Measurements from ENCODE around the gene UBN2. TPM values are rescaled to one million over a fixed set of nuclear protein-coding genes. Genes with fewer than 3 reads are reported as not detected.
"Not testable (repeated sequence)": the region's sequence is repeated elsewhere in the genome, so short reads cannot be mapped to it uniquely, and the experiment has no call there.

The UBN2 gene
- total RNA-seq, 8 experiments from 2014 or later: 5.9 to 24.8 (median 12.2) TPM

DNA sequence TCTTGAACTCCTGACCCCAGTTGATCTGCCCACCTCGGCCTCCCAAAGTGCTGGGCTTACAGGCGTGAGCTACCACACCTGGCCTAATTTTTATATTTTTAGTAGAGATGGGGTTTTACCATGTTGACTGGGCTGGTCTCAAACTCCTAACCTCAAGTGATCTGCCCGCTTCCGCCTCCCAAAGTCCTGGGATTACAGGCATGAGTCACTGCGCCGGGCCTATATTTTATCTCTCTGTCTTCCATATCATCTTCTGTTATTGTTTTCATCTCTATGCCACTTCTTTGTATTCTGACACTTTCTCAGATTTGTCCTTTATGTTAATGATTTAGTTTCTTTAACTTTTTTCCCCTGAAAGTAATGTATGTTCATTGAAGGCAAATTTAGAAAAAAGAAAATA, 55.1 kb downstream of the UBN2 start:
- H3K4me3 ChIP-seq: no peak overlapping the region
- no peak for ATAC-seq (replicated peaks in 6 of 8)
- in situ Hi-C loops (cut with MboI; ENCODE audit: low pct_unique_long_range_greater_than_20kb in 2 of 9, low sequenced_read_pairs in 9 of 9, unreplicated experiment in 9 of 9): no loop called here
- 87 to 100% (median 98%) methylated on average over 2 to 6 of the region's 6 CpGs for WGBS, 10 experiments
- H3K27ac ChIP-seq: no peak overlapping the region
- H3K4me1 ChIP-seq (replicated peaks in 1 of 2): no peaks in the 10 kb centered on the region

DNA sequence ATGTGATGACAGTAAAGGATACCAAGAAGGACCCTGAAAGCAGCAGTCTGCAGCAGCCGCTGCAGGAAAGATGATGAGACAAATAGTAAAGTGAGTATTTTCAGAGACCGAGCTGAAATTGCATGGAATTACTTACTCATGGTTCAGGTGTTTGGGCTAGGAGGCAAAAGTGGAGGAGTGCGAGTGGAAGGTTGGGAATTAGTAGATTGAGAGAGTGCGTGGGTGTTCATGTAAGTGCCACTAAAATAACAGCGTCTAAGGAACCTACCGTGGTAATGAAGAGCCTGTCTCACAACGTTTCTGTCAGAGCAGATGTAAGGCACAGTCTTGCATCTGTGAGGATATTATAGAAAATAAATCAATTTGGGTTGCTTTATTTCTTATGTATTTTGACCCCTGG, 61.8 kb downstream of the UBN2 start:
- H3K27ac ChIP-seq: no peak overlapping the region
- H3K4me1 ChIP-seq (replicated peaks in 1 of 2): no peaks in the 10 kb centered on the region
- 76 to 100% (median 92%) methylated on average over 1 to 5 of the region's 7 CpGs; no CpG with 5 or more reads in 1 of the 10 experiments for WGBS, 10 experiments
- in situ Hi-C loops (cut with MboI; ENCODE audit: low pct_unique_long_range_greater_than_20kb in 2 of 9, low sequenced_read_pairs in 9 of 9, unreplicated experiment in 9 of 9): loop anchor here in 1 of 9 experiments (10.0 kb wide), 1 partner anchor 48 kb away; no protein-coding TSS in a partner anchor
- peak in 1 of 8 experiments; percentile 13 for ATAC-seq (replicated peaks in 6 of 8)
- H3K4me3 ChIP-seq: no peak overlapping the region

DNA sequence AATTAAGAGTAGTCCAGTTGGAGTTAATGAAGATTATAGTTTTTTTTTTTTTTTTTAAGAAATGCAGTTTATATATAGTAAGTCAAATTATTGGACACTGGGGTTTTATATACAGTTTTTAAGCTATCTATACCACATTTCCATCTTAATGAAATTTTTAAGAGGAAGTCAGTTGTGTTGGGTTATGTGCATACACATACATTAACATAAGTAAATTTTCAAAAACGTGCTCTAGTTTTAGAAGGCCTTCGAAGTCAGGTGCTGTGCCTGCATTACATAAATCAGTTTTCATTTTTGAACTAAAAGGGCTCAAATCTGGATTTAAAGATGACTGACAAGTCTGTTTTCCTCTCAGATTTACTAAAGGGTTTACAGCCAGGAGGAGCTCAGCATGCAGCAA, 62.5 kb downstream of the UBN2 start:
- no peak overlapping the region for H3K27ac ChIP-seq
- H3K4me1 ChIP-seq (replicated peaks in 1 of 2): no peaks in the 10 kb centered on the region
- no peak overlapping the region for H3K4me3 ChIP-seq
- 0 to 100% (median 57%) methylated on average over 1 to 2 of the region's 2 CpGs; no CpG with 5 or more reads in 2 of the 10 experiments for WGBS, 10 experiments
- in situ Hi-C loops (cut with MboI; ENCODE audit: low pct_unique_long_range_greater_than_20kb in 2 of 9, low sequenced_read_pairs in 9 of 9, unreplicated experiment in 9 of 9): loop anchor here in 1 of 9 experiments (10.0 kb wide), 1 partner anchor 49 kb away; no protein-coding TSS in a partner anchor
- ATAC-seq (replicated peaks in 6 of 8): peak in 3 of 8 experiments; percentile 50 to 73 (median 57)

DNA sequence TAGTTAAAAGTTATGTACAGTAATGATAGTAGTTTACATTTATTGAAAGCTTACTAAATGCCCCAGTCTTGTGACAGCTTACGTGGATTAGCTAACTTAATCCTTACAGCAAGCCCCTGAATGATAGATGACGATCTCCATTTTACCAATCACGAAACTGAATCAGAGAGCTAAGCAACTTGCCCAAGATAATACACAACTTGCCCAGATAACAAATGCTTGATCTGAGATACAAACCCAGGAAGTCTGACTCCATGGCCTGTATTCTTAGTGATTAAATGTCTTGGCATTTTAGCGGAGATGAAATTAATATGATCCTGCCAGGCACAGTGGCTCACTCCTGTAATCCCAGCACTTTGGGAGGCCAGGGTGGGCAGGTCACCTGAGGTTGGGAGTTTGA, 63.2 kb downstream of the UBN2 start:
- in situ Hi-C loops (cut with MboI; ENCODE audit: low pct_unique_long_range_greater_than_20kb in 2 of 9, low sequenced_read_pairs in 9 of 9, unreplicated experiment in 9 of 9): loop anchor here in 1 of 9 experiments (10.0 kb wide), 1 partner anchor 49 kb away; no protein-coding TSS in a partner anchor
- no peak for ATAC-seq (replicated peaks in 6 of 8)
- 90 to 100% (median 93%) methylated on average over 2 to 4 of the region's 4 CpGs; no CpG with 5 or more reads in 3 of the 10 experiments for WGBS, 10 experiments

DNA sequence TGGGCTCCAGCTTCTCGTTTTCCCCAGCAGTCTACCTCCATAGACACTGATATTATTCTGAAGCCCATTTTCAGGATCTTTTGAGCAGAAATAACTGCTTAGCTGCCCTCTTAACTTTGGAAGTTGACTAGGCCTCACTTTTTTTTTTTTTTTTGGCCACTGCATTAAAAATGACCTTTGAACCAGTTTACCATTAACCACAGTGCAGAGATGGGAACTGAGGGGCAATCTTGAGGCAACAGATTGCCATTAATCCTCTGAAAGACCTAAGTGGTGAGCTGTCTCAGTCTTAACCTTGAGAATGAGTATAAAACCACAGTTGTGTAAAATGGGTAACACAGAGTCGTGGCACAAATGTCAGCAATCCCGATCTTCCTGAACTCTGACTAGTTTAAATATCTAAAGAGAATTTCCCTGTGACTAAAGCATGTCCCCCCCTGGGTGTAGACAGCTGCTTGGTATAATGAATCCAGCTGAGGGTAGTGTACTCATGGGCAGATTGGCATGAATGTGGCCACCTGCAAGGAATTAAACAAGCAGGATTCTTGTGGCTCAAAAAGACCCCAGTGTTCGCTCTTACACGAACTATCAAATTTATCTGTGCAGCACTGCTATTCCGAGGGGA, 64.0 kb downstream of the UBN2 start:
- in situ Hi-C loops (cut with MboI; ENCODE audit: low pct_unique_long_range_greater_than_20kb in 2 of 9, low sequenced_read_pairs in 9 of 9, unreplicated experiment in 9 of 9): loop anchor here in 1 of 9 experiments (10.0 kb wide), 1 partner anchor 50 kb away; no protein-coding TSS in a partner anchor
- Histone ChIP-seq H3K27ac (no peak overlapping the region), H3K4me3 (no peak overlapping the region), H3K4me1 (replicated peaks in 1 of 2) (no peaks in the 10 kb centered on the region)
- ATAC-seq (replicated peaks in 6 of 8): no peak
- WGBS, 10 experiments: 66 to 100% (median 80%) methylated on average over 1 to 6 of the region's 6 CpGs; no CpG with 5 or more reads in 1 of the 10 experiments

More for the DNA sequence above, 63.2 kb downstream of the UBN2 start:
- no peak overlapping the region for H3K27ac ChIP-seq
- H3K4me1 ChIP-seq (replicated peaks in 1 of 2): no peaks in the 10 kb centered on the region
- no peak overlapping the region for H3K4me3 ChIP-seq

DNA sequence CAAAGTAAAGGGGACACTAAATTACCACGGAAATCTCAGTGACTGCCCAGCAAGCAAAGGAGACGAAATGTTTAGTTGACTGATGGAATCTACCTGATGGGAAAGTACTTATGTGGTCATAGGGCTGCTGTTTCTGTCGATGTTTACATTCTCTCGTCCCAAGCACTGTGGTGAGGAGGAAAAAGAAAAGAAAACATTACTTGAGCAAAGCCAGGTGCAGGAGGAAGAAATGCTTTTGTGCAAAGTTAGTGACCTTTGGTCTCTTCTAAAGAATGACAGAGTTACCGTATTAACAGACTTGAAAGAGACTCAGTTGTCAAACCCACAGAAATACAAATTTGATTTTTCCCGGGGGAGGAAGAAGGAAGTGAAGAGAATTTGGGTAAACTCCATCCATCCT, 66.8 kb downstream of the UBN2 start:
- ATAC-seq (replicated peaks in 6 of 8): no peak
- Histone ChIP-seq H3K27ac (no peak overlapping the region), H3K4me3 (no peak overlapping the region), H3K4me1 (replicated peaks in 1 of 2) (no peaks in the 10 kb centered on the region)
- WGBS, 10 experiments: 18 to 89% (median 48%) methylated on average over 2 to 6 of the region's 6 CpGs
- in situ Hi-C loops (cut with MboI; ENCODE audit: low pct_unique_long_range_greater_than_20kb in 2 of 9, low sequenced_read_pairs in 9 of 9, unreplicated experiment in 9 of 9): loop anchor here in 1 of 9 experiments (10.0 kb wide), 1 partner anchor 53 kb away; no protein-coding TSS in a partner anchor

DNA sequence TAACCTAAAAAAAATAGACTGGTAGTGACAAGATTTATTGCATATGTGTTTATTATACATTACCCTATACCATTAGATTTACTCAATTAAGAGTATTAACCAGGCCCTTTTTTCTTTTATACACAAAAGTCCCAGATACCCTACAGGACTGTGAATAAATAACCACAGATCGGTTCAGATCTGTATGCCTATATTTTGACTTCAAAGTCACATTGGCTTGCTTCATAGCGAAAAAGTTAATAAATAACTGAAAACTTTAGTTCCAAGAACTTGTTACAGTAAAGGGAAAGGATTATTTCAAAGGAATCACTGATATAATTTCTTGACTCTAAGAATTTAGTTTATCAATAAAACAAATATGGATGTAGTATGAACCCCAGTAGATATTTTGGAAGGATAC, 68.3 kb downstream of the UBN2 start:
- Histone ChIP-seq H3K27ac (no peak overlapping the region), H3K4me1 (replicated peaks in 1 of 2) (no peaks in the 10 kb centered on the region), H3K4me3 (no peak overlapping the region)
- in situ Hi-C loops (cut with MboI; ENCODE audit: low pct_unique_long_range_greater_than_20kb in 2 of 9, low sequenced_read_pairs in 9 of 9, unreplicated experiment in 9 of 9): loop anchor here in 1 of 9 experiments (10.0 kb wide), 1 partner anchor 54 kb away; no protein-coding TSS in a partner anchor
- WGBS, 10 experiments: 83 to 100% (median 95%) methylated on average over 1 to 2 of the region's 2 CpGs
- ATAC-seq (replicated peaks in 6 of 8): no peak

DNA sequence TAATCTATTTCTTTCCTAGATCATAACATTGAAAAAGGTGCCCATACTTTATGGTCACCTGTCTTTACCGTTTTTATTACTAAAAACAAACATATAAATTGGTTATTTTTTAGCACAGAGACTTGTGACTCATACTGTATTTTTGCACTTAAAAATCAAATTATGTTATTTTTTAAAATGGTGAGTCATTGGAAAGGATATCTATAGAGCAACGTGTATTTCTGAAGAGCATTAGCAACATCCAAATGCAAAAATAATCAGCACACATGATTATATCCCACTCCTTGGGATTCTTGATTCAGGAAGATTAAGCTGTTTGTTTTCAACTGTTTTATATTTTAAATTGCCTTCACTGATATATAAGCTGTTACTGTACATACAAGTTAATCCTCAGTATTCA, 69.4 kb downstream of the UBN2 start:
- WGBS, 10 experiments: 65 to 100% (median 86%) methylated on average over 1 to 2 of the region's 2 CpGs; no CpG with 5 or more reads in 3 of the 10 experiments
- in situ Hi-C loops (cut with MboI; ENCODE audit: low pct_unique_long_range_greater_than_20kb in 2 of 9, low sequenced_read_pairs in 9 of 9, unreplicated experiment in 9 of 9): no loop called here
- Histone ChIP-seq H3K4me3 (no peak overlapping the region), H3K27ac (no peak overlapping the region), H3K4me1 (replicated peaks in 1 of 2) (no peaks in the 10 kb centered on the region)
- no peak for ATAC-seq (replicated peaks in 6 of 8)

DNA sequence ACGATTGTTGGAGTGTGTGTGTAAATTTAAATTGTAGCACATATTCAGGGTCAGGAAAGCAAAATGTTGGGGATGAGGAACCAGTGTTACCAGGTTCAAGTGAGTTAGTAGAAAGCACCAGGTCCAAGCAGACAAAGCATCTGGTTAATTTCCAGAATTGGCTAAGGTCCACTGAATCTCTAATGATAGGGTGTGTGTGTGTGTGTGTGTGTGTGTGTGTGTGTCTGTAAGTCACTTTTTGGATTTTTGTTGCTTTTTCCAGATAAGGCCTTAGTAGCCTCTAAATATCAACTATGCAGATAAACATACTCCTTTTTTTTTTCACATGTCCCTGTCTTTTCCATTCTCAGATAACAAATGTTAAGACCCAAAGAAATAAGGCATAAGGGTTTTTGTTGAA, 73.5 kb downstream of the UBN2 start:
- H3K4me3 ChIP-seq: no peak overlapping the region
- no peak for ATAC-seq (replicated peaks in 6 of 8)
- H3K27ac ChIP-seq: no peak overlapping the region
- 83 to 100% (median 94%) methylated on average over 1 of the region's 1 CpG; no CpG with 5 or more reads in 4 of the 10 experiments for WGBS, 10 experiments
- in situ Hi-C loops (cut with MboI; ENCODE audit: low pct_unique_long_range_greater_than_20kb in 2 of 9, low sequenced_read_pairs in 9 of 9, unreplicated experiment in 9 of 9): no loop called here
- no peaks in the 10 kb centered on the region for H3K4me1 ChIP-seq (replicated peaks in 1 of 2)

DNA sequence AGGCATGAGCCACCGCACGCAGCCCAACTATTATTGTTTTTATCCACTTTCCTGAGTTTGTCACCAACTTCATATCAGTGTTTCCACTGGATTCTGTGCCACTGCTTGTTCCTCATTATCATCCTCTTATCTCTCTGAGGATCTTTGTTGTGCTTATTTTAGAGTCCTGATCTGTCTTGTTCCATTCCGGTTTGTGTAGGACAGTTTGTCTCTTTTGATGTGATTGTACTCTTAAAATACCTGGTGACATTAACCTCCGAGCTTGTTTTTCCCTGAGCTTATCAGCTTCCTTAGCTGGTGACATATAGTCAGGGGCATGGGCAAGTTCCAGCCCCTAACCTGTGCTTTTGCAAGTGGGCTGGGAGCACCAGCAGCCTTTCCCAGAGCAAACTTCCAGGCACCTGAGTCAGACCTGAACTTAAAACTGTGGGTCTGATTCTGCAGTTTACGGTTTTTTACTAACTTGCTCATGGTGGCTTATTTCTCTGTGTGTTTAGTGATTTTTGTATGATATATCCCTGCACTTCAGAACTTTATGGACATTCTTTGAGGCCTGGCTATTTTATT, 87.0 kb downstream of the UBN2 start:
- ATAC-seq (replicated peaks in 6 of 8): no peak
- Histone ChIP-seq H3K27ac (no peak overlapping the region), H3K4me3 (no peak overlapping the region), H3K4me1 (replicated peaks in 1 of 2) (no peaks in the 10 kb centered on the region)
- WGBS, 10 experiments: 71 to 100% (median 91%) methylated on average over 1 to 5 of the region's 5 CpGs; no CpG with 5 or more reads in 2 of the 10 experiments
- in situ Hi-C loops (cut with MboI; ENCODE audit: low pct_unique_long_range_greater_than_20kb in 2 of 9, low sequenced_read_pairs in 9 of 9, unreplicated experiment in 9 of 9): no loop called here

DNA sequence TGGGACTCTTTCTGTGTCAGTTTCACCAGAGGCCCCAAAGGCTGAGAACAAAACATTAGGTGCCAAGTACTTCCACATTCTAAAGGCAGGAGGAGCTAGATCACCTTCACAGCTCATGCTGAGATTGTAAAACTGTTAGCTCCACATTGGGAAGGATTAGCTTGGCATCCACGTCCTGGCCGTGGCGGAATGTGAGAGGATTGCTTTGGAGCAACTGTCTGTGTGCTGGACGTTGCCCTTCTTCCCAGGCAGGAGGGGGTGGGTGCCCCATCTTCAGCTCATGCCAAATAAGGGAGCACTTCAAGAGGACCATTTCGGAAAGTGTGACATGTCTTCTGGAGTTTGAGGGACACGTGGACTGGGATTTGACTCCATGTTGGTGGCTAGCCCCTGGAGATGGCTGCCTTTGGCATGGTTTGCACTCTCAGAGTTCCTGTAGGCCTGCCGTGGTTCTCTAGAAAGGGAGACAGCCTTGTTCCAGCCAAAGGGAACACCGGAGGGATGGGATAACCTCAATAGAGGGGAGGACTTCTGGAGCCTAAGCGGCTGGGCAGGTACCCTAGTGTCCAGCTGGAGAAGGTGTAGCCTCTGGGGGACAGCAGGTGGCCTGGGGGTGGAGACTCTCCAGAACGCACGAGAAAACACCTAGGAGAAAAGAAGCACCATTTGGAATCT, 90.2 kb downstream of the UBN2 start:
- peak in 1 of 8 experiments; percentile 76 for ATAC-seq (replicated peaks in 6 of 8)
- Histone ChIP-seq H3K4me1 (replicated peaks in 1 of 2) (no peaks in the 10 kb centered on the region), H3K27ac (no peak overlapping the region), H3K4me3 (no peak overlapping the region)
- 0 to 100% (median 80%) methylated on average over 1 to 11 of the region's 11 CpGs; no CpG with 5 or more reads in 3 of the 10 experiments for WGBS, 10 experiments
- in situ Hi-C loops (cut with MboI; ENCODE audit: low pct_unique_long_range_greater_than_20kb in 2 of 9, low sequenced_read_pairs in 9 of 9, unreplicated experiment in 9 of 9): no loop called here

DNA sequence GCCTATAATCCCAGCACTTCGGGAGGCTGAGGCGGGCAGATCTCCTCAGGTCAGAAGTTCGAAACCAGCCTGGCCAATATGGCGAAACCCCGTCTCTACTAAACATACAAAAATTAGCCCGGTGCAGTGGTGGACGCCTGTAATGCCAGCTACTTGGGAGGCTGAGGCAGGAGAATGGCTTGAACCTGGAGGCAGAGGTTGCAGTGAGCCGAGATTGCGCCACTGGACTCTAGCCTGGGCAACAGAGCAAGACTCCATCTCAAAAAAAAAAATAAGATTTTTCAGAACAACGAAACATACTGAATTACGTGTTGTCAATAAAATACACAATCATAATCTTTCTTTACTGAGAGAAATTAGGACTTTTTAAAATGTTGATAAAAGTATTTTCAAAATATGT, 93.7 kb downstream of the UBN2 start:
- ATAC-seq (replicated peaks in 6 of 8); H3K4me1 ChIP-seq (replicated peaks in 1 of 2); H3K4me3 ChIP-seq; H3K27ac ChIP-seq; in situ Hi-C loops (cut with MboI; ENCODE audit: low pct_unique_long_range_greater_than_20kb in 2 of 9, low sequenced_read_pairs in 9 of 9, unreplicated experiment in 9 of 9): not testable (repeated sequence)
- WGBS, 10 experiments: 81 to 98% (median 91%) methylated on average over 2 to 11 of the region's 11 CpGs

DNA sequence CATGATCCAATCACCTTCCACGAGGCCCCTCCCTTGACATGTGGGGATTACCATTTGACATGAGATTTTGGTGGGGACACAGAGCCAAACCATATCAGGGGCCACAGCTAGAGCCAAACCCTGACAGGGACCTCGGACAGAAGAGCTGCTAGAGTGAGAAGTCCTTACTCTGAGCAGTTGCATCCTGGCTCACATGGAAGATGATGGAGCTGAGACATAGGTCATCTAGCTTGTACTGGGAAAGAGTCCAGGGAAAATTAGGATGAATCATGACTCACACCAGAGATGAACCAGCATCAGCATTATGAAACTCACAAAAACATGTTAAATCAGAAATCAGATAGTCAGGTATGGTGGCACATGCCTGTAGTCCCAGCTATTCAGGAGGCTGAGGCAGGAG, 97.3 kb downstream of the UBN2 start:
- Histone ChIP-seq H3K4me1 (replicated peaks in 1 of 2) (no peaks in the 10 kb centered on the region), H3K4me3 (no peak overlapping the region), H3K27ac (no peak overlapping the region)
- WGBS, 10 experiments: 0 to 80% (median 50%) methylated on average over 1 to 2 of the region's 2 CpGs; no CpG with 5 or more reads in 5 of the 10 experiments
- peak in 3 of 8 experiments; percentile 52 to 71 (median 62) for ATAC-seq (replicated peaks in 6 of 8)
- in situ Hi-C loops (cut with MboI; ENCODE audit: low pct_unique_long_range_greater_than_20kb in 2 of 9, low sequenced_read_pairs in 9 of 9, unreplicated experiment in 9 of 9): no loop called here

Measured in motor neuron (in vitro differentiated cells).